GM23248 (cell line): Measurements from ENCODE around the gene ZNF669.

Experiments
- EZH2 ChIP-seq: fragments of 200-600 bp; sonication (generic); IDR thresholded peaks from 2 replicates; pipeline ENCODE4 v1.6.1; 2018; ENCODE audit warnings: antibody characterized with exemption, mild to moderate bottlenecking; ENCODE audit not compliant: insufficient read depth, poor library complexity, severe bottlenecking
- EZH2phosphoT487 ChIP-seq: fragments of 200-600 bp; sonication (generic); IDR thresholded peaks from 2 replicates; pipeline ENCODE4 v1.6.1; 2018; ENCODE audit warnings: antibody characterized with exemption, moderate library complexity, mild to moderate bottlenecking, low read depth; ENCODE audit not compliant: insufficient read depth

DNA sequence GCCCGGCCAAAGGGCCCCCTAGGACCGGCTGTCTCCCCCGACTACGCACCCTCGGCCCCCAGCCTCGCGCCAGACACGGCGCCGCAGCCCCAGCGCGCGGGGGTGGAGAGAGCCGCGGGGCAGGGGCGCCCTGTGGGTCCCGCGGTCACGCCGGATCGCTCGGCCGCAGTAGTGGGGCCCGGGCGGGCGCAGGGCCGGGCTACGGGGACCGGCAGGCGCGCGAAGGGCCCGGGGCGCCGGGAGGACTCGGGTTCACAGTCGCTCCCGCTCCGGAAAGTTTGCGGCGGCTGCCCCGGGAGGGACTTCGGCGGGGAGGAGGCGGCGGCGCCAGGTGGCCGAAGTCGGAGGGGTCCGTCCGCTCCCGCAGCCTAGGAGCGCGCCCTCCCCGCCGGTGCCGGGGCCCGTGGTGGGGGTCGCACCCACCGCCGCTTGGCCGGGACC lies 7.1 kb upstream of the ZNF669 start:
- TF ChIP-seq EZH2 = no peak
- no peak for TF ChIP-seq EZH2phosphoT487
